HEK293 (cell line): ENCODE results near the gene GALNT1.

ENCODE experiments used
- CTCF ChIA-PET: fragments of 350-600 bp; formaldehyde crosslinking; extraction: SDS; loops from one replicate; lab custom pipeline; 2021; ENCODE audit warnings: antibody characterized with exemption; lab: Yijun Ruan, JAX
- POLR2A ChIA-PET: fragments of 300-600 bp; formaldehyde crosslinking; extraction: SDS; loops from one replicate; lab custom pipeline; 2020; ENCODE audit warnings: antibody characterized with exemption, inconsistent platforms; lab: Yijun Ruan, JAX
- H3K27ac ChIP-seq: fragments of 200-500 bp; sonication (Bioruptor generic); 2 replicates; pipeline ENCODE4 v1.5.1; 2014; ENCODE audit warnings: low read depth, low read length, control low read depth, inconsistent platforms; ENCODE audit errors: extremely low read depth
- H3K36me3 ChIP-seq, 2 experiments: fragments of 200-500 bp in 1 of 2; sonication (Bioruptor generic) in 1 of 2; 1 replicate in 1 of 2; 2 replicates in 1 of 2; pipeline ENCODE4 v1.5.1; 2014 to 2017; ENCODE audit warnings: inconsistent platforms in 2 of 2, low read length in 2 of 2; ENCODE audit not compliant: control insufficient read depth in 2 of 2, insufficient read depth in 1 of 2
- H3K4me1 ChIP-seq: fragments of 200-500 bp; sonication (Bioruptor generic); 2 replicates; pipeline ENCODE4 v1.5.1; 2014; ENCODE audit warnings: mild to moderate bottlenecking, low read length, inconsistent platforms; ENCODE audit not compliant: control insufficient read depth, insufficient read depth
- H3K4me3 ChIP-seq: 2 replicates; pipeline ENCODE4 v1.5.1; 2011; ENCODE audit warnings: low read depth, mild to moderate bottlenecking, control low read depth, low read length, moderate library complexity
- H3K9me3 ChIP-seq: fragments of 200-500 bp; sonication (Bioruptor generic); 2 replicates; pipeline ENCODE4 v1.5.1; 2014; ENCODE audit warnings: low read depth, low read length, inconsistent platforms; ENCODE audit not compliant: control insufficient read depth, insufficient read depth
- KLF10 ChIP-seq: fragments of 450-650 bp; IDR thresholded peaks from 2 replicates; pipeline ENCODE4 v1.5.1; 2018; ENCODE audit warnings: missing biosample characterization, mild to moderate bottlenecking, missing genetic modification characterization
- PRDM1 ChIP-seq: fragments of 450-650 bp; formaldehyde crosslinking; IDR thresholded peaks from 2 replicates; pipeline ENCODE4; 2016; ENCODE audit warnings: missing biosample characterization, missing genetic modification characterization
- PRDM2 ChIP-seq: fragments of 450-650 bp; formaldehyde crosslinking; IDR thresholded peaks from 2 replicates; pipeline ENCODE4 v1.5.1; 2016; ENCODE audit warnings: missing biosample characterization, missing genetic modification characterization, borderline replicate concordance
- SETDB1 ChIP-seq: IDR thresholded peaks from one replicate; pipeline ENCODE4 v1.6.1; 2017; ENCODE audit warnings: mild to moderate bottlenecking, low read length, moderate library complexity, mixed read lengths; ENCODE audit not compliant: insufficient read length
- TRIM28 ChIP-seq: IDR thresholded peaks from 2 replicates; pipeline ENCODE4 v1.6.1; 2011; ENCODE audit warnings: low read length, control low read depth, borderline replicate concordance
- ZBTB11 ChIP-seq: fragments of 450-650 bp; formaldehyde crosslinking; conservative IDR thresholded peaks from 2 replicates; pipeline ENCODE4 v1.5.1; 2016; ENCODE audit warnings: low read depth, missing biosample characterization, missing genetic modification characterization
- ZNF146 ChIP-seq: fragments of 450-650 bp; formaldehyde crosslinking; IDR thresholded peaks from 2 replicates; pipeline ENCODE4 v1.5.1; 2016; ENCODE audit warnings: missing biosample characterization, missing genetic modification characterization
- ZNF48 ChIP-seq: fragments of 450-650 bp; formaldehyde crosslinking; IDR thresholded peaks from 2 replicates; pipeline ENCODE4 v1.5.1; 2016; ENCODE audit warnings: missing biosample characterization, missing genetic modification characterization
- ZNF488 ChIP-seq: fragments of 450-650 bp; formaldehyde crosslinking; IDR thresholded peaks from 2 replicates; pipeline ENCODE4 v1.5.1; 2016; ENCODE audit warnings: missing biosample characterization, missing genetic modification characterization
- ZNF549 ChIP-seq: fragments of 450-650 bp; IDR thresholded peaks from 2 replicates; pipeline ENCODE4 v1.5.1; 2018; ENCODE audit warnings: missing biosample characterization, missing genetic modification characterization, mild to moderate bottlenecking, inconsistent platforms, moderate library complexity
- ZNF600 ChIP-seq: fragments of 450-650 bp; formaldehyde crosslinking; IDR thresholded peaks from 2 replicates; pipeline ENCODE4 v1.5.1; 2016; ENCODE audit warnings: missing biosample characterization, missing genetic modification characterization
- ZNF660 ChIP-seq: fragments of 450-650 bp; IDR thresholded peaks from 2 replicates; pipeline ENCODE4 v1.5.1; 2018; ENCODE audit warnings: missing biosample characterization, mild to moderate bottlenecking, missing genetic modification characterization
- ZNF830 ChIP-seq: fragments of 450-650 bp; IDR thresholded peaks from 2 replicates; pipeline ENCODE4 v1.5.0; 2018; ENCODE audit warnings: missing biosample characterization, missing genetic modification characterization, low read depth, mild to moderate bottlenecking, moderate library complexity

Gene GALNT1

GRCh38 chr18:35584735-35585134 lies 3.2 kb downstream of the GALNT1 start:
- TF ChIP-seq SETDB1 (peak; percentile 41), TRIM28 (peak; percentile 33; the same call in 1 of the 2 replicates), ZNF600 (tag by site-specific recombination) (no peak)
- TF ChIP-seq, all 188 proteins: peak for 2
- H3K4me3 ChIP-seq: no peak overlapping the region
- no peaks in the 10 kb centered on the region for H3K9me3 ChIP-seq
- no peak overlapping the region for H3K27ac ChIP-seq
- POLR2A ChIA-PET: no interaction called here
- H3K36me3 ChIP-seq: peaks cover 0 to 3% of the 10 kb centered on the region in 2 experiments; a peak in 1 of 3 replicates
- no peaks in the 10 kb centered on the region; the same call in 1 of the 2 replicates for H3K4me1 ChIP-seq
- CTCF ChIA-PET: no interaction called here

- no peak overlapping the region for H3K27ac ChIP-seq
- TF ChIP-seq ZNF488 (tag by site-specific recombination) (no peak), ZNF146 (tag by site-specific recombination) (peak; percentile 84), ZNF48 (tag by site-specific recombination) (no peak), ZNF660 (tag by site-specific recombination) (no peak)
- POLR2A ChIA-PET: no interaction called here
- no peaks in the 10 kb centered on the region; the same call in 1 of the 2 replicates for H3K4me1 ChIP-seq
- no peak overlapping the region for H3K4me3 ChIP-seq
- no peaks in the 10 kb centered on the region for H3K9me3 ChIP-seq
- peaks cover 0 to 3% of the 10 kb centered on the region in 2 experiments; a peak in 1 of 3 replicates for H3K36me3 ChIP-seq
- CTCF ChIA-PET: no interaction called here
These were observed 4.1 kb downstream of the GALNT1 start for GRCh38 chr18:35585608-35586007.

- no peak for TF ChIP-seq KLF10 (tag by site-specific recombination)
- TF ChIP-seq SETDB1: peak; percentile 94
- TF ChIP-seq PRDM2: no peak
- peak; percentile 94; the same call in 1 of the 2 replicates for TF ChIP-seq TRIM28
- 0 out of 2 replicates have a peak, but pooled peaks have one; percentile 15 for TF ChIP-seq ZBTB11 (tag by site-specific recombination)
- no peak for TF ChIP-seq ZNF830 (tag by site-specific recombination)
- peak; percentile 44; the same call in 1 of the 2 replicates for TF ChIP-seq ZNF549 (tag by site-specific recombination)
- TF ChIP-seq PRDM1: 0 out of 2 replicates have a peak, but pooled peaks have one; percentile 5
- Histone ChIP-seq H3K27ac (no peak overlapping the region), H3K4me3 (no peak overlapping the region), H3K36me3 (peaks cover 0 to 3% of the 10 kb centered on the region in 2 experiments; a peak in 1 of 3 replicates), H3K9me3 (no peaks in the 10 kb centered on the region), H3K4me1 (peaks cover 3% of the 10 kb centered on the region; the same call in 1 of the 2 replicates)
- ChIA-PET CTCF (no interaction called here), POLR2A (no interaction called here)
These were observed 6.6 kb downstream of the GALNT1 start for GRCh38 chr18:35588122-35588521.
